ENCODE data around the gene TMEM95. TPM values are rescaled to one million over a fixed set of nuclear protein-coding genes. Genes with fewer than 3 reads are reported as not detected.
"Not testable (repeated sequence)": the region's sequence is repeated elsewhere in the genome, so short reads cannot be mapped to it uniquely, and the experiment has no call there.

Gene TMEM95
- total RNA-seq, 1 donor from 2014 or later, result not detected

DNA sequence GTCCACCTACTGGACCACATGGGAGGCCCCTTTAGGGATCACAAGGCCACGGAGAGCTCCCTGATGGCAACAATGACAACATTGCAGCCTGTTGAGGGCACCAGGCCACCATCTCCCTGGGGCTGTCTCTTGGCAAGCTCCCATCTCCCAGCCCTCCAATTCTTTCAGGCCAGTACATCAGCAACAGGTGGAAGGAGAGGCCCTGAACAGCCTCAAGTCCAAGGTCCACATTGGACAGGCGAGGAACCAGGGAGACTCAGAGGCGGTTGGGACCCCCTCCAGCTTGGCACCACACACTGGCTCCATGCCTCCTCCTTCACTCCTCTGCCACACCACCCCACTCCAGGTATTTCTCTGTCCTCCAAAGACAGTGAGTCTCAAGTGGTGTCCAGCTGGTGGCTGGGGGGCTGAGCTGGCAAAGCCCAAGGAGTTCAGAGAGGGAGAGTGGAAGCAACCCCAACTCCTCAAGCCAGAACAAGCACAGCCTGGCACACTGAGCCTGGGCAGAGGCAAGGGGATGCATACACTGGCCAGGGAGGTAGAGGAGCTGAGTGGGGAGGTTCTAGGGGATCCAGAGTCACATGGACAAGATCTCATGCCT, 19.9 kb upstream of the TMEM95 start:
- DNase-seq (ENCODE audit: low spot score), result no peak
- H3K27me3 Mint-ChIP-seq (ENCODE audit: low read depth), result peaks cover 4% of the 10 kb centered on the region
- no peaks in the 10 kb centered on the region for H3K36me3 Mint-ChIP-seq (ENCODE audit: low read depth)
- H3K4me1 Mint-ChIP-seq (ENCODE audit: low read depth), result peaks cover 1% of the 10 kb centered on the region
- TF ChIP-seq, protein P1, sequence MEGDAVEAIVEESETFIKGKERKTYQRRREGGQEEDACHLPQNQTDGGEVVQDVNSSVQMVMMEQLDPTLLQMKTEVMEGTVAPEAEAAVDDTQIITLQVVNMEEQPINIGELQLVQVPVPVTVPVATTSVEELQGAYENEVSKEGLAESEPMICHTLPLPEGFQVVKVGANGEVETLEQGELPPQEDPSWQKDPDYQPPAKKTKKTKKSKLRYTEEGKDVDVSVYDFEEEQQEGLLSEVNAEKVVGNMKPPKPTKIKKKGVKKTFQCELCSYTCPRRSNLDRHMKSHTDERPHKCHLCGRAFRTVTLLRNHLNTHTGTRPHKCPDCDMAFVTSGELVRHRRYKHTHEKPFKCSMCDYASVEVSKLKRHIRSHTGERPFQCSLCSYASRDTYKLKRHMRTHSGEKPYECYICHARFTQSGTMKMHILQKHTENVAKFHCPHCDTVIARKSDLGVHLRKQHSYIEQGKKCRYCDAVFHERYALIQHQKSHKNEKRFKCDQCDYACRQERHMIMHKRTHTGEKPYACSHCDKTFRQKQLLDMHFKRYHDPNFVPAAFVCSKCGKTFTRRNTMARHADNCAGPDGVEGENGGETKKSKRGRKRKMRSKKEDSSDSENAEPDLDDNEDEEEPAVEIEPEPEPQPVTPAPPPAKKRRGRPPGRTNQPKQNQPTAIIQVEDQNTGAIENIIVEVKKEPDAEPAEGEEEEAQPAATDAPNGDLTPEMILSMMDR (IDR thresholded peaks at IDR 0.05), result no peak
- H3K4me3 Mint-ChIP-seq (ENCODE audit: unreplicated experiment), result no peak overlapping the region
- H3K27ac Mint-ChIP-seq (ENCODE audit: unreplicated experiment), result no peak overlapping the region
- H3K9me3 Mint-ChIP-seq (ENCODE audit: low read depth), result no peaks in the 10 kb centered on the region

DNA sequence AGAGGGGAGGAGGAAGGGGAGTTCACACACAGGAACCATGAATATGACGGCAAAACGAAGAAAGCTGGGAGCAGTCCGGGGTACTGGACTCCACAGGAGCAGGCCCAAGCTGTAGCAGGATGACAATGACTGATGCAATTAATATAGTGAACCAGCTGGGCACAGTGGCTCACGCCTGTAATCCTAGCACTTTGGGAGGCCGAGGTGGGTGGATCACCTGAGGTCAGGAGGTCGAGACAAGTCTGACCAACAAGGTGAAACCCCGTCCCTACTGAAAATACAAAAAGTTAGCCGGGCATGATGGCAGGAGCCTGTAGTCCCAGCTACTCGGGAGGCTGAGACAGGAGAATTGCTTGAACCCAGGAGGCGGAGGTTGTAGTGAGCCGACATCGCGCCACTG, 19.2 kb upstream of the TMEM95 start:
- not testable (repeated sequence) for H3K9me3 Mint-ChIP-seq (ENCODE audit: low read depth); H3K4me1 Mint-ChIP-seq (ENCODE audit: low read depth); H3K27me3 Mint-ChIP-seq (ENCODE audit: low read depth); H3K36me3 Mint-ChIP-seq (ENCODE audit: low read depth); DNase-seq (ENCODE audit: low spot score); H3K4me3 Mint-ChIP-seq (ENCODE audit: unreplicated experiment); H3K27ac Mint-ChIP-seq (ENCODE audit: unreplicated experiment)

DNA sequence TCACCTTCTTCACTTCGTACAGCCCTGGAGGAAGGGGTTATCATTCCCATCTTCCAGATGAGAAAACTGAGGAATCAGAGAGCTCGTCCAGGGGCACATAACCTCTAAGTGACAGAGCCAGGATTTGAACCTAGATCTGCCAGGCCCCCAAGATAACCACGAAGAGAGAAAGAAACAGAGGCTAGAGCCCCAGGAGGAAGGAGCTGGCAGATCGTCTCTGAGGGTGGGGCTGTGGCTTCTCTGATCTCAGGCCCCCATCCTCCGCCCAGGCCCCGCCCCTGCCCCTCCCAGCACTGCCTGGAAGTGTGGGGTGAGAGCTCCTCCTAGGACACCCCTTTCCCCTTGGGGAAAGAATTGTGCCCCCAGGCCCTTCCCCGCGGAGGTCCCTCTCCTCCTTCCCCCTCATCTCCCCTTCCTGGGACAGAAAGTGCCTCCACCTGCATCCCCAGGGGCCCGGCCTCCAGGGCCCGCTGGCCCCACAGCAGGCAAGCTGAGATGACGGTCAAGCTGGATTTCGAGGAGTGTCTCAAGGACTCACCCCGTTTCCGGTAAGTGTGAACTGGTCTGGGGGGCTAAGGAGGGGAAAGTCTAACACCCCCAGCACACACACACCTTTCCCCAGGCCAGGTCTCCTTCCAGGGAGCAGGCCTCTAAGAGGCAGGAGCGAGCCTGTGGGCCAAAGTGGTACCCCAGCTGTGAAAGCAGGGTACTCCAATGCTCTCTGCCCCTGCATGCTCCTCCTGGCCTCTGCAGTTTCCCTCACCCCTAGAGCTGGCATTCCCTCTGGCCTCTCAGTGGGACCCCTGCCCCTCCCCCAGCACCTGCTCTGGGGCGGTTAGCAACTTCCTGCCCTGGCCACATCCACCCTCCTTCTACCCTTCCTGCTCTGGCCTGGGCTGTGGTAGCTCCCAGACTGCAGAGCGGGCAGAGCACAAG, 18.4 kb upstream of the TMEM95 start, which contains the start of gene ACAP1:
Gene ACAP1, plus strand, starts transcription at position 290 of the 936 bp plus-strand sequence. Its CDS starts 206 bp downstream, at position 496.
- Mint-ChIP-seq H3K4me3 (ENCODE audit: unreplicated experiment) (no peak within 1 kb of the TSS), H3K36me3 (ENCODE audit: low read depth) (no peaks in the 10 kb centered on the region), H3K9me3 (ENCODE audit: low read depth) (no peaks in the 10 kb centered on the region), H3K27me3 (ENCODE audit: low read depth) (peaks cover 6% of the 10 kb centered on the region), H3K27ac (ENCODE audit: unreplicated experiment) (no peak within 1 kb of the TSS), H3K4me1 (ENCODE audit: low read depth) (no peaks in the 10 kb centered on the region)
- no peak for DNase-seq (ENCODE audit: low spot score)
- TF ChIP-seq, protein P1 (IDR thresholded peaks at IDR 0.05), result no peak

DNA sequence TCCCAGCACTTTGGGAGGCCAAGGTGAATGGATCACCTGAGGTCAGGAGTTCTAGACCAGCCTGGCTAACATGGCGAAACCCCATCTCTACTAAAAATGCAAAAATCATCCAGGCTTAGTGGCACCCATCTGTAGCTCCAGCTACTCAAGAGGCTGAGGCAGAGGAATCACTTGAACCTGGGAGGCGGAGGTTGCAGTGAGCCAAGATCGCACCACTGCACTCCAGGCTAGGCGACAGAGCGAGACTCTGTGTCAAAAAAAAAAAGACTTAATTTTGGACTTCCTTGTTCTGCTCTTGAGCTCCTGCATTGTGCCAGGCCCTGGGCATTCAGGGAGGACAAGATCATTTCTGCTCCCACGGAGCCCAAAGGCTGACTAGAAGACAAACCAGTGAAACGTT, 17.4 kb upstream of the TMEM95 start:
- not testable (repeated sequence) for H3K36me3 Mint-ChIP-seq (ENCODE audit: low read depth); H3K4me1 Mint-ChIP-seq (ENCODE audit: low read depth); DNase-seq (ENCODE audit: low spot score); H3K4me3 Mint-ChIP-seq (ENCODE audit: unreplicated experiment); H3K27ac Mint-ChIP-seq (ENCODE audit: unreplicated experiment); H3K27me3 Mint-ChIP-seq (ENCODE audit: low read depth); H3K9me3 Mint-ChIP-seq (ENCODE audit: low read depth)

DNA sequence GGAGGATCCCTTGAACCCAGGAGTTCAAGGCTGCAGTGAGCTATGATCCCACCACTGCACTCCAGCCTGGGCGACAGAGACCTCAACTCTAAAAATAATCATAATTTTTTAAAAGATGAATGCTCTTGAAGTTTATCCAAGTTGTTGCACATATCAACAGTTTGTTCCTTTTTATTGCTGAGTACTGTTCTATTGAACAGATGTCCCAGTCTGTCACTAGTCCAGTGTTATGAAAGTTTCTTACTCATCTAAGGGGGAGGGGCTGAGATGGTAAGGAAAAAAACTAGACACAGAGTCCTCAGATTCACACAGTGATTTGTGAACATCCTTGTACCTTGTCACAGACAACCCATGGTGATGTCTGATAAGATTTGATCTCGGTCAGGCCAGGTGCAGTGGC, 14.8 kb upstream of the TMEM95 start:
- Mint-ChIP-seq H3K27me3 (ENCODE audit: low read depth) (peaks cover 8% of the 10 kb centered on the region), H3K36me3 (ENCODE audit: low read depth) (no peaks in the 10 kb centered on the region), H3K4me3 (ENCODE audit: unreplicated experiment) (no peak overlapping the region), H3K9me3 (ENCODE audit: low read depth) (no peaks in the 10 kb centered on the region), H3K27ac (ENCODE audit: unreplicated experiment) (no peak overlapping the region), H3K4me1 (ENCODE audit: low read depth) (no peaks in the 10 kb centered on the region)
- no peak for DNase-seq (ENCODE audit: low spot score)
- TF ChIP-seq, protein P1 (IDR thresholded peaks at IDR 0.05), result no peak

DNA sequence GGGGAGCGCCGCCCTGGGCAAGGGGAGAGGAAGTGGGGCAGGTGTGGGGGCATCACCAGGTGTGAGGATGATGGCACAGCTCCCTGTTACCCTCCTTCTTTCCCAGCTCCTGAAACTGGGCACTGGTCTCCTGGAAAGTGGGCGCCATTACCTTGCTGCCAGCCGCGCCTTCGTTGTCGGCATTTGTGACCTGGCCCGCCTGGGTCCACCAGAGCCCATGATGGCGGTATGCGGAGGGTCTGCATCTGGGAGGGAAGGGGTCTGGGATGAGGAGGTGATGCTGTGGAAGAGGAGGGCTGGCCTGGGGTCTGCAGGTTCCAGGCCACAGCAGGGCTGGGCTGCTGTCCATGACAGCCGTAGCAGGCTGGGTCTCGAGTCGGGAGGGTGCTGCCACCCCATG, 13.1 kb upstream of the TMEM95 start:
- Mint-ChIP-seq H3K4me3 (ENCODE audit: unreplicated experiment) (no peak overlapping the region), H3K27ac (ENCODE audit: unreplicated experiment) (no peak overlapping the region), H3K27me3 (ENCODE audit: low read depth) (peaks cover 7% of the 10 kb centered on the region), H3K36me3 (ENCODE audit: low read depth) (no peaks in the 10 kb centered on the region), H3K9me3 (ENCODE audit: low read depth) (no peaks in the 10 kb centered on the region), H3K4me1 (ENCODE audit: low read depth) (no peaks in the 10 kb centered on the region)
- TF ChIP-seq, protein P1 (IDR thresholded peaks at IDR 0.05), result no peak
- DNase-seq (ENCODE audit: low spot score), result no peak

Measured in chondrocyte (in vitro differentiated cells).